GM15510 (cell line): ENCODE measurements around the gene PPP1R16B.

Experiments used
- POLR2A ChIP-seq: IDR thresholded peaks from 3 replicates; pipeline ENCODE4 v1.6.1; 2011; ENCODE audit warnings: borderline replicate concordance; ENCODE audit not compliant: insufficient read length; ENCODE audit errors: extremely low read depth

Gene PPP1R16B

GRCh38 chr20:38829296-38829875, 23.9 kb downstream of the PPP1R16B start:
- no peak for TF ChIP-seq POLR2A

DNA sequence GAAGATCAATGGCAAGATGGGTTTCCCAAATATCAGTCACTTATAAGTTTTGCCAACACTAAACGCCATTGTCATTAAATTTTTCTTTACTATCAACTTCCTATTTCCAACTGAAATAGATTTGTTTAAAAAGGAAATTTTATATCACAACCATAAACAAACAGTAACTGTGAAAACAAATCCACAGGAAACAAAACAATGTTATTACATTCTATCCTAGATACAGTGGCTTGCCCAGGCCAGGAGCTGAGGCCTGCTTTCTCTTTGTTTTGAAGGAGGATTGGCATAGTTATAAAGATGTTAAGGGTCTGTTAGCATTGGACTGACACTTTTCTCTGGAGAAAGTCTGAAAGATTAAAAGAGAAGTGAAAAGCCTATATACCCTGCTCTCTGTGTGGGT, 24.9 kb downstream of the PPP1R16B start:
- no peak for TF ChIP-seq POLR2A

DNA sequence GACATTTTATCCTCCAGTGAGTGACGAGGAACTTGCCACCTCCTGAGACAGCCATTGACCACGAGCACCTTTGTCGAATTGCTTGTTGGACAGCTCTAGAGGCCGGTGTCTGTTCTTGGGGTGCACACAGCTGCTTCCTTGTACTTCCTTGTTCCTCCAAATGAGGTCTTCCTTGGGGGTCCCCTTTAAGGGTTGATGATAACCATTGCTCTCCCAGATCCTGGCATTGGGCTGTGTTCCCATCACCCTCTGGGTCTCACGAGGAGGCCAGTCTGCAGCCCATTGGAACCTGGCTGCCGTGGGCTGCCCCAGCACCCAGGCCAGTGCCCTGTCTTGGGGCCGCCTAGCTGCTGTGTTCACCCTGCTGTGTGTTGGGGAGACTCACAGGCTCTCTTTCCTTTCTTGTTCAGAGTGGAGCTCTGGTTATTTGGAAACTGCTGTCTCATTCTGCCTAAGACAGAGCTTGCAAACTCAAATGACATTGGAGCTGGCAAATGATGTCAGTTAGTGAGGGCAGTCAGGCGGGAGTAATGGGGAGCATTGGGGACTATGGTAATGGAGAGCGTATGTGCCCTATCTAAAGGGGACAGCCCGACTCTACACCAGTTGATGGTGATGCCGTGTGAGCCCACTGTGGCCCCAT, 25.7 kb downstream of the PPP1R16B start:
- no peak for TF ChIP-seq POLR2A

GRCh38 chr20:38831995-38832620, 26.6 kb downstream of the PPP1R16B start:
- TF ChIP-seq POLR2A = no peak

GRCh38 chr20:38833154-38833856, 27.8 kb downstream of the PPP1R16B start:
- no peak for TF ChIP-seq POLR2A

DNA sequence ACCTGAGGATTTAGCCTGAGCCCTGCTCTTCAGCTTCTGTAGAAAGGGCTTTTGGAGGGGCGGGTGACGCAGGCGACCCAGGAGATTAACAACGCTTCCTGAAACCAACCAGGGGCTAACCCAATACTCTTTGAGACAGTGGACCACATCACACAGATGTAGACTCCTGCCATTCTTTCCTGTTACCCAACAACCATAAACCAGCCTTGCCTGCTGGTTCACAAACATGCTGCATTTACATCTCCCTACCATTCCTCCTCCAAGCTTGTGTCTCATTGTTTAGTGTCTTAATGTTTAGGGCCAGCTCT, 28.3 kb downstream of the PPP1R16B start:
- TF ChIP-seq POLR2A = no peak

DNA sequence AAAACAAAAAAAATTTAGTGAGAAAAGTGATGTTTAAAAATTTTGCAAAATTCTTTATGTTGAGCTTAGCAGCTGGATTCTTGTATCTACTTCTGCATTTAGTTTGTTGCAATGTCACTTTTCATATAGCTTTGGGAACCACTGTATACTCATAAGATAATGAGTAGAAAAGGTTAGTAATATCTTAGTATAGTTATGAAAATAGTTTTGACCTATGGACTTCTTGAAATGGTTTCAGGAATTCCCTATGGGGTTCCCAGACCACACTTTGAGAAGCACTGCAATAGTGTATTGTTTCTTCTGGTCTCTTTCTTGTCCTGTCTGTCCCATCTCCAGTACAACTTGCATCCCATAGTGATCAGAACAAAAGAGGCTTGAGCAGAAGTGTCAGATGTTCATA, 29.4 kb downstream of the PPP1R16B start:
- no peak for TF ChIP-seq POLR2A

DNA sequence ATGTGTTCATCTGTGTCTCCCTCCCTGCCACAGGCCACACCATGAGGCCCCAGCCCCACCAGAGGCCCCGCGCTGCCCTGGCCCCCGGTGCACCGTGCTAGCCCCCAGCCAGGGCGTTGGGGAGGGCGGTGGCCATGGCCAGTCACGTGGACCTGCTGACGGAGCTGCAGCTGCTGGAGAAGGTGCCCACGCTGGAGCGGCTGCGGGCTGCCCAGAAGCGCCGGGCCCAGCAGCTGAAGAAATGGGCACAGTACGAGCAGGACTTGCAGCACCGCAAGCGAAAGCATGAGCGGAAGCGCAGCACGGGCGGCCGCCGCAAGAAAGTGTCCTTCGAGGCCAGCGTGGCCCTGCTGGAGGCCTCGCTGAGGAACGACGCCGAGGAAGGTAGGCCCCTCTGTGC, 30.3 kb downstream of the PPP1R16B start:
- no peak for TF ChIP-seq POLR2A

GRCh38 chr20:38836991-38837390, 31.5 kb downstream of the PPP1R16B start:
- TF ChIP-seq POLR2A = no peak

DNA sequence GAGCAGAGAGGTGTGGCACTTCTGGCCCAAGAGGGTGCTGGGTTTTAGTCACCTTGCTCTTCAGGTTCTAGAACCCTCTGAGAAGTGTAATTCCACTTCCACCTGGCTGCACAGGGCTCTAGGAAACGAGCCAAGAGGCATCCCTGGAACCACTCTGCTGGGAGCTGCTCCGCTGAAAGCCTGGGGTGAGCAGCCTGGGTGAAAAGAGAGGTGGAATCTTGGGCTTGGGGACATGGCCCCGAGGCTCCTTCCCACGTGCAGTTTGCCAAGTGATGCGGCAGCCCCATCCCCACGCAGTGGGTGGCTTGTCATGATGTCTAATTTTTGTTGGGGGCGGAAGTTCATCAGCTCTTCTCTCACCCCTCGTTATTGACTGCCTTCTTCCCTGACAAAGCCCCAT, 32.8 kb downstream of the PPP1R16B start:
- no peak for TF ChIP-seq POLR2A

DNA sequence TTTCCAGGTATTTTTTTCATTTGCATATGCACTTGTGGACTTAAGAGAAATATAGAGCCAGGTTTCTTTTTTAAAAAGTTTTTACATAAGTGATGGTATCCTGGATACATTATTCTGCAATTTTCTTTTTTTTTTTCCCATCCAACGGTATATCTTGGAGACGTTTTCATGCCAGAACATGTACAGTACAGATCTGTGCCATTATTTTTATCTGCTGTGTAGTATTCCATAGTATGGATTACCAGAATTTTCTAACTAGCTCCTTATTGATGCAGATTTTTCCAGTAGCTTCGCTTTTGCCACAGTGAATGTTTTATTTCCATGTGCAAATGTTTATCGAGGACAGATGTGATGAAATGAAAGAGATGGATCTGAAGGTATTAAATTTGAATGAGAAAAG, 34.1 kb downstream of the PPP1R16B start:
- no peak for TF ChIP-seq POLR2A

DNA sequence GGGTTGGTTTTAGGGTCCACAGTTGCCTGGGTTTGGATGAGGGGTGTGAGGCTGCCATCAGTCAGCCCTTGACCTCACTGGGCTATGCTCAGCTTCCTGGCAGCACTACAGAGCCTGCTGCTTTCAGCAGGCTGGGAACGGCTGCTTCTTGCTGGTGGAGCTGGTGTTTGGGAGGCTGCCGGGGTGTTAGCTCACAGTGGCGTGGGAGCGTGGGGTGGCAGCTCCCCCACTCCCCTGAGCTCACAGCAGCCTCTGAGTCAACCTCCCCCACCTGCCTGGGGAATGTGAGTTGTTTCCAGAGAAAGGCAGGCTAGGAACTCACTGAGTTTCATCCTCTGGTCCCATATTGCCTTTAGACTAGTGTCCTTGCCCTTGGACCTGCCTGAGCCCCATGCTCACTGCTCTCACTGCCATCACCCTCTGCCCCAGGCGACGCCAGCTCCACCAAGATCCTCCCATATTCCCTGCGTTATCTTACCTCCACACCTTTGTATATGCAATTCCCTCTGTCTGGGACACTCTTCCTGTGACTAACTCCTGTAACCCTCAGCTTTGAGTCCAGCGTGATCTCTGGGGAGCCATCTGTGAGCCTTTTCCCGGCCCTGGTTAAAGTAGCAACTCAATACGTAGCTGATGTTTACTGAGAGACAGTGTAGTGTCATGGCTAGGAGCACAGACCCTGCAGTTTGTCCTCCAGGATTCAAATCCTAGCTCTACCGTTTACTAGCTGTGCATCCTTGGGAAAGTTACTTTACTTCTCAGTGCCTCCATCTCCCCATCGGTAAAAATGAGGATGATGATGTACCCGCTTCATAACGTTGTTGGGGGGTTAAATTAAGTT, 34.8 kb downstream of the PPP1R16B start:
- no peak for TF ChIP-seq POLR2A

DNA sequence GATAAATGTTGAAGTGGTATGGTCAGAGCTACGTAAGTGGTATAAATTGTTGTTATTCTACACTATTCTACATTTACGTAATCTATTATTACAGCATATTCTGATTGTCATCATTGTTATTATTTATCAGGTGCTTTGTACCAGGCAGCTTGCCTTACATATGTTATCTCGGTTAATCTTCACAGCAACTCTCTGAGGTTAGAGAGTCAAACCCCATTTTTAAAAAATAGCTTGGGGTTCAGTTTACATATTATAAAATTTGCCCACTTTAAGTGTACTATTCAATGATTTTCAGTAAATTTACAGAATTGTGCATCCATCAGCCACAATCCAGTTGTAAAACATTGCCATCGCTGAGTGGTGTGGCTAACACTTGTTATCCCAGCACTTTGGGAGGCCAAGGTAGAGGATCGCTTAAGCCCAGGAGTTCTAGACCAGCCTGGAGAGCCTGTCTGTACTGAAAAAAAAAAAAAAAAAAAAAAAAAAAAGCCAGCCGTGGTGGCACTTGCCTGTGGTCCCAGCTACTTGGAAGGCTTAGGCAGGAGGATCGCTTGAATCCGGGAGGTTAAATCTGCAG, 35.5 kb downstream of the PPP1R16B start:
- TF ChIP-seq POLR2A = no peak

GRCh38 chr20:38841570-38841969, 36.1 kb downstream of the PPP1R16B start:
- TF ChIP-seq POLR2A = no peak
